Psoas muscle (tissue), 8 donors: Measurements from ENCODE around the gene SLC35B1. TPM values are rescaled to one million over a fixed set of nuclear protein-coding genes. Genes with fewer than 3 reads are reported as not detected.

Experiments
- ATAC-seq, 4 donors: fragments of 200-7000 bp; cut with Tn5 transposase; one replicate each; pipeline ENCODE4 v1.9.1; 2020; ENCODE audit warnings: moderate library complexity in 3 of 4, mild to moderate bottlenecking in 2 of 4
- DNase-seq, 2 donors: peaks; one replicate each; pipeline ENCODE4 v3.0.0-alpha.2; 2020
- H3K27ac ChIP-seq: fragments of 200-600 bp; one replicate; pipeline ENCODE4 v1.8.0; 2022
- H3K27me3 ChIP-seq, 3 donors: fragments of 200-600 bp in 1 of 3; one replicate each; pipeline versions ENCODE4 v1.6.1 to v1.8.0; 2013 to 2022; ENCODE audit warnings: low read length in 2 of 3, mild to moderate bottlenecking in 2 of 3, moderate library complexity in 1 of 3; ENCODE audit not compliant: insufficient read depth in 3 of 3
- H3K36me3 ChIP-seq, 2 donors: fragments of 200-600 bp in 1 of 2; one replicate each; pipeline versions ENCODE4 v1.6.1 to v1.8.0; 2013 to 2022; ENCODE audit warnings: low read depth in 1 of 2, mild to moderate bottlenecking in 1 of 2, moderate library complexity in 1 of 2; ENCODE audit not compliant: insufficient read depth in 1 of 2
- H3K4me1 ChIP-seq: fragments of 200-600 bp; one replicate; pipeline ENCODE4 v1.8.0; 2022
- H3K4me3 ChIP-seq: fragments of 200-600 bp; one replicate; pipeline ENCODE4 v1.8.0; 2022; ENCODE audit warnings: mild to moderate bottlenecking
- H3K9me3 ChIP-seq: fragments of 200-600 bp; one replicate; pipeline ENCODE4 v1.8.0; 2022
- CTCF ChIP-seq: fragments of 200-600 bp; IDR thresholded peaks from one replicate; pipeline ENCODE4 v1.8.0; 2022; ENCODE audit warnings: antibody characterized with exemption
- WGBS, 3 donors: extraction: QIAGEN DNeasy Blood & Tissue Kit; methylation state at CpG; one replicate each; pipeline versions ENCODE4 v1.1.6 to v1.1.7; 2013; 5-methylcytosine and 5-hydroxymethylcytosine counted together
- intact Hi-C, 2 donors: fragments of 100-400 bp; cut with DNase I; formaldehyde crosslinking; loops; one replicate each; pipeline versions ENCODE4 v1.11.0 to v1.14.2; 2022
- polyA plus RNA-seq, 3 donors: library from polyadenylated mRNA; stranded (reverse); fragments of 200-250 nt; gene quantifications; one replicate each; pipeline ENCODE4 v1.2.3, GENCODE V29; 2013
- total RNA-seq, 4 donors: library from RNA; stranded (reverse); fragmentation: NEBNext Ultra II Directional in 2 of 4; extraction: Animal tissue kit (Norgen Biotek cat#: 25700) in 2 of 4; gene quantifications; one replicate each; pipeline versions ENCODE4 v1.2.1 to v1.2.4, GENCODE V29; 2021 to 2023
- donor health status: healthy with polysubstance abuse.
- donor health status: DM: no; HTN: no; CAD: no; lungs with moderate emphysema.
- donor health status: Bipolar disorder and iron deficiency.
- donor health status: healthy.
- donor health status: DM: yes; HTN: yes; CAD: no.
- donor health status: DM: no; HTN: no; CAD: no.
- donor health status: DM: no; HTN: no; CAD: no.
- donor health status: DM: yes; HTN: yes; CAD: no.

Gene SLC35B1
- total and polyA plus RNA-seq, 7 donors: 39.5 to 85.7 (median 66.2) TPM

GRCh38 chr17:49742166-49742638 is 34.4 kb upstream of the SLC35B1 start:
- TF ChIP-seq CTCF: no peak
- intact Hi-C loops: no loop called here
- Histone ChIP-seq H3K27ac (peak overlapping the region; percentile 4), H3K4me1 (peaks cover 36% of the 10 kb centered on the region), H3K4me3 (no peak overlapping the region), H3K27me3 (no peaks in the 10 kb centered on the region), H3K9me3 (no peaks in the 10 kb centered on the region), H3K36me3 (no peaks in the 10 kb centered on the region)
- no peak for ATAC-seq
- no peak for DNase-seq
- WGBS, 3 donors: 52 to 65% (median 62%) methylated on average over 1 of the region's 1 CpG

DNA sequence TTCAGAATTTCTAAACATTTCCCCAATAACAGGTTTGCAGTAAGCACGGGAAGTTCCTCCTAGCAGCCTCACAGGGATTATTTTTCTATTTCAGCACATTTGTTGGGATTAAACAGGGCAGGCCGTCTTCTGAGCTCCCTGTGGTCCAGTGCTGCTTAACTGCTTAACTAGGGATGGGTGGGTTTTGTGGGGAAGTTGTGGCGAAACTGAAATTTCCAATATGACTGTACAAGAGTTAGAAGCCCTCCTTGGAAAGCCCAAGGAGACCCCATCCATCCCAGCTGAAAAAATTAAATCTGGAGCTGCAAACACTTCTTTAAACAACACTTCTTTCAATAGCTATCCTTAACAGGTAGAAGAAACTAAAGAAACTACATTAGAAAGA is 33.9 kb upstream of the SLC35B1 start:
- Histone ChIP-seq H3K4me3 (no peak overlapping the region), H3K36me3 (no peaks in the 10 kb centered on the region), H3K4me1 (peaks cover 36% of the 10 kb centered on the region), H3K27ac (peak overlapping the region; percentile 14), H3K9me3 (no peaks in the 10 kb centered on the region), H3K27me3 (no peaks in the 10 kb centered on the region)
- ATAC-seq (no peak), DNase-seq (no peak)
- no peak for TF ChIP-seq CTCF
- intact Hi-C loops: no loop called here
- WGBS, 3 donors: 43 to 61% (median 49%) methylated on average over 3 of the region's 3 CpGs

GRCh38 chr17:49741009-49741691 is 33.4 kb upstream of the SLC35B1 start:
- H3K4me1 ChIP-seq: peaks cover 36% of the 10 kb centered on the region
- no peak overlapping the region for H3K4me3 ChIP-seq
- peak in 2 of 4 donors; percentile 26 to 50 for ATAC-seq
- DNase-seq: no peak
- intact Hi-C loops: no loop called here
- WGBS, 3 donors: 39 to 53% (median 41%) methylated on average over 5 of the region's 5 CpGs
- TF ChIP-seq CTCF: no peak
- H3K27ac ChIP-seq: peak overlapping the region; percentile 54
- H3K36me3 ChIP-seq: no peaks in the 10 kb centered on the region
- H3K9me3 ChIP-seq: no peaks in the 10 kb centered on the region
- H3K27me3 ChIP-seq: no peaks in the 10 kb centered on the region

GRCh38 chr17:49739641-49740271 is 32.0 kb upstream of the SLC35B1 start:
- peak overlapping the region; percentile 46 for H3K27ac ChIP-seq
- WGBS, 3 donors: 30 to 33% (median 32%) methylated on average over 7 of the region's 7 CpGs
- TF ChIP-seq CTCF: no peak

More at GRCh38 chr17:49739641-49740271, 32.0 kb upstream of the SLC35B1 start:
- ATAC-seq (peak; percentile 80 to 86 (median 82)), DNase-seq (peak; percentile 81 to 93)
- intact Hi-C loops: no loop called here
- H3K27me3 ChIP-seq: no peaks in the 10 kb centered on the region
- H3K4me3 ChIP-seq: no peak overlapping the region
- H3K36me3 ChIP-seq: no peaks in the 10 kb centered on the region
- peaks cover 36% of the 10 kb centered on the region for H3K4me1 ChIP-seq
- no peaks in the 10 kb centered on the region for H3K9me3 ChIP-seq
